Astrocyte of the cerebellum (primary cell): ENCODE results near the gene GRPEL2.
A peak's percentile ranks its signal among the peaks of the same experiment; 100 is the strongest.

Experiments used
- DNase-seq: peaks from one replicate; pipeline ENCODE4 v3.0.0-alpha.2; 2011; ENCODE audit warnings: low read depth
- H3K4me3 ChIP-seq: 2 replicates; pipeline ENCODE4 v1.5.1; 2011; ENCODE audit warnings: mild to moderate bottlenecking, low read depth, low read length, moderate library complexity
- CTCF ChIP-seq: IDR thresholded peaks from 2 replicates; pipeline ENCODE4 v1.5.1; 2012; ENCODE audit warnings: low read length, low read depth, moderate library complexity, mild to moderate bottlenecking; ENCODE audit errors: missing control alignments
- in situ Hi-C: cut with HindIII; loops from 2 replicates; pipeline ENCODE4 v1.10.0; 2017; ENCODE audit warnings: low sequenced_read_pairs

GRPEL2 gene

GRCh38 chr5:149345147-149345891, at the start of gene GRPEL2:
Gene GRPEL2 (plus strand): TSS chr5:149345499. CDS start chr5:149345540, 41 bp downstream.
- peak within 1 kb of the TSS; percentile 97 for H3K4me3 ChIP-seq
- in situ Hi-C loops, result no loop called here
- no peak for TF ChIP-seq CTCF
- peak; percentile 94 for DNase-seq

- no peak for DNase-seq
- H3K4me3 ChIP-seq, result no peak overlapping the region
- no peak for TF ChIP-seq CTCF
- in situ Hi-C loops, result no loop called here
Measured at GRCh38 chr5:149297340-149298025, 47.8 kb upstream of the GRPEL2 start.

- DNase-seq, result no peak
- in situ Hi-C loops, result no loop called here
- TF ChIP-seq CTCF, result no peak
- no peak overlapping the region for H3K4me3 ChIP-seq
Measured at GRCh38 chr5:149298163-149298562, 47.1 kb upstream of the GRPEL2 start.

GRCh38 chr5:149298842-149299404, 46.4 kb upstream of the GRPEL2 start:
- no peak for TF ChIP-seq CTCF
- in situ Hi-C loops, result no loop called here

GRCh38 chr5:149299451-149300054, 45.7 kb upstream of the GRPEL2 start:
- H3K4me3 ChIP-seq, result no peak overlapping the region
- TF ChIP-seq CTCF, result no peak
- no peak for DNase-seq
- in situ Hi-C loops, result no loop called here

More at GRCh38 chr5:149298842-149299404, 46.4 kb upstream of the GRPEL2 start:
- no peak overlapping the region for H3K4me3 ChIP-seq
- no peak for DNase-seq

GRCh38 chr5:149300441-149300840, 44.9 kb upstream of the GRPEL2 start:
- H3K4me3 ChIP-seq, result no peak overlapping the region
- no peak for DNase-seq
- in situ Hi-C loops, result no loop called here
- TF ChIP-seq CTCF, result no peak
